GM21381 (cell line): ENCODE results near the gene MAN1B1.

Source experiments
- ATAC-seq: cut with Tn5 transposase; IDR thresholded peaks from one replicate; pipeline ENCODE4 v1.9.1; 2021; ENCODE audit warnings: mild to moderate bottlenecking, moderate library complexity; ENCODE audit not compliant: unreplicated experiment

Gene MAN1B1

GRCh38 chr9:137068539-137069507 is 18.0 kb upstream of the MAN1B1 start:
- ATAC-seq = no peak

GRCh38 chr9:137069508-137070091 is 17.2 kb upstream of the MAN1B1 start:
- peak; percentile 6 for ATAC-seq

DNA sequence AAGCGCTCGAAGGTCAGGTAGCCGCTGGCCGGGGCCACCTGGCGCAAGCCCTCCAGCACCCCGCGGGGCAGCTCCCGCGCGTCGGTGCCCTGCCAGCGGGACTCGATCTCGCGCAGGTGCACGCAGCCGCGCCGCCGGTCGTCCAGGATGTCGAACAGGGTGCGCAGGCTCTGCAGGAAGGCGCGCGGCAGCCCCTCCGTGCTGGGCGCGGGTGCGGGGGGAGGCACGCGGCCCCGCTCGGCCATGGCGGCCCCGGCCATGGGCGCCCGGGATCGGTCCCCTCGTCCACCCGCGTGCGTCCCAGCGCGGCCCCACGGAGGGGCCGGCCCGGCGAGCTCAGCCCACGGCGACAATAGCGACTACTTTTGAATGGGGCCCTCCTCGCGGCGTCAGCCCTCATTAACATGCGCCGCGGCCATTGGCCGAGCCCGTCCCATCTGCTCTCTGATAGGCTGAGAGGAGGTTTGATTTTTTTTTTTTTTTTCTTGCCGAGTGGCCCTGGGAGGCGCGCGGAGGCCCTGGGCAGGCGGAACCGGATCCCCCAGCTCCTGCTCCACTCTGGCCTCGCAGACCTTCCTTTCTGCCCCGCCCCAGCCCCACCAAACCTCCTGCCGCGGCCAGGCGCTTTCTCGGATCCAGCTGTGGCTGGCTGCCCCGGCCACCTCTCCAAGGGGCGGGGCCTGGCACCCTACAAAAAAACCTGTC is 16.4 kb upstream of the MAN1B1 start, which contains the start of gene SAPCD2:
Gene SAPCD2, minus strand, starts transcription at position 357 of the 705 bp plus-strand sequence. Its CDS starts 97 bp downstream, at position 260.
- ATAC-seq = peak; percentile 75

GRCh38 chr9:137070906-137071275 is 15.9 kb upstream of the MAN1B1 start:
- ATAC-seq = peak; percentile 7

- ATAC-seq = no peak
Observed at GRCh38 chr9:137071282-137071681, 15.5 kb upstream of the MAN1B1 start.

- ATAC-seq = no peak
Observed at GRCh38 chr9:137073992-137074399, 12.8 kb upstream of the MAN1B1 start.

GRCh38 chr9:137074657-137075274 is 12.0 kb upstream of the MAN1B1 start:
- ATAC-seq = no peak

GRCh38 chr9:137075275-137075775 is 11.5 kb upstream of the MAN1B1 start:
- no peak for ATAC-seq

GRCh38 chr9:137076636-137077009 is 10.2 kb upstream of the MAN1B1 start:
- no peak for ATAC-seq

GRCh38 chr9:137077010-137077747 is 9.6 kb upstream of the MAN1B1 start, which contains the start of gene UAP1L1:
Gene UAP1L1, plus strand, starts transcription at chr9:137077517. Its CDS starts 16 bp downstream, at chr9:137077533.
- ATAC-seq = no peak

GRCh38 chr9:137077758-137078693 is 8.8 kb upstream of the MAN1B1 start:
- ATAC-seq = no peak

- ATAC-seq = no peak
Observed at GRCh38 chr9:137078701-137079400, 7.9 kb upstream of the MAN1B1 start.

DNA sequence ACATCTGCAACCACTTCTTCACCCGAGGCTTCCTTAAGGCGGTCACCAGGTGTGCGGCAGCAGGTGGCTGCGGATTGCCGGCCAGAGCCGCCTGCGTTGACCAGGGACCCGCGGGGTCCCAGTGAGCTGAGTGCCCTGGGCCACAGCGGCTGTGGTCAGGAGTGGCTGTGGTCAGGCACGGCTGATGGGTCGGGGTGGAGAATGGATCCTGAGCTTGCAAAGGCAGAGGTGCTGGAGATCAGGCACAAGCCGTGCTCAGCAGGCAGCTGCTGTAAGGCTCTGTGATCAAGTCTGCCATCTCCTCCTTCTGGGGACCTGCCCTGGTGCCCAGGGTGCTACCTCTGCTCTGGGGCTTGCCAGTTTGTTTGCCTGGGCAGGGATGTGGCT is 7.4 kb upstream of the MAN1B1 start:
- no peak for ATAC-seq

DNA sequence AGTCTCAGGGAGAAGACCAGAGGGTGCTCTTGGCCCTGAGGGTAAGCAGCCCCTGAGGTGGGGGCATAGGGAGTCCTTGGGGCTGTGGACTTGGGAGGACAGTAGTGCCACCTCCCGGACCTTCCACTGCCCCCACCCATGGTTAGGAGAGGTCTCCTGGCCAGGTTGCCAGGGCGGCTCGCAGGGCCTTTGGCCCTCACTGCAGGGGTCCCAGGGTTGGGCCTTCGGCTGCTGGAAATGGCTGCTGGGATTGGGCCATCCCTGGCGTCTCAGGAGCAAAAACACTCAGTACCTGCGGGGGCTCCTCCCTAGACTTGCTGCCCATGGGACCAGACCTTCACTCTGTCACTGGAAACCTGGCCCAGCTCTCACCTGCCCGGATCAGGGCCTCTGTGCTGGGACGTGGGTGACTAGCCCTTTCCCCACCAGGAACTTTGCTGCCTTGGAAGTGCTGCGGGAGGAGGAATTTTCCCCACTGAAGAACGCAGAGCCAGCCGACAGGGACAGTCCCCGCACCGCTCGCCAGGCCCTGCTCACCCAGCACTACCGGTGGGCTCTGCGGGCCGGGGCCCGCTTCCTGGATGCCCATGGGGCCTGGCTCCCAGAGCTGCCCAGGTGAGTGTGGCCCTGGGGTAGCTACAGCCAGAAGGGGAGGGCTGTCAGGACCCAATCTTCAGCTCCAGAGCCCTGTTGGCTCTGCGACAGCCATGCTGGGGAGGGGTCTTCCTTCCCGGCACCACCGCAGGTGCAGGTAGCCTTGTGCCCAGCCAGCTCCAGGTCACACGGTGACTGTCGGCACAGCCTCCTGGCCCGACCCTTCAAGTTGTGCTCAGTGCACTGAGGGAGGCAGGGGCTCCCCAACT is 6.3 kb upstream of the MAN1B1 start:
- no peak for ATAC-seq

GRCh38 chr9:137082222-137082924 is 4.4 kb upstream of the MAN1B1 start:
- ATAC-seq = no peak

DNA sequence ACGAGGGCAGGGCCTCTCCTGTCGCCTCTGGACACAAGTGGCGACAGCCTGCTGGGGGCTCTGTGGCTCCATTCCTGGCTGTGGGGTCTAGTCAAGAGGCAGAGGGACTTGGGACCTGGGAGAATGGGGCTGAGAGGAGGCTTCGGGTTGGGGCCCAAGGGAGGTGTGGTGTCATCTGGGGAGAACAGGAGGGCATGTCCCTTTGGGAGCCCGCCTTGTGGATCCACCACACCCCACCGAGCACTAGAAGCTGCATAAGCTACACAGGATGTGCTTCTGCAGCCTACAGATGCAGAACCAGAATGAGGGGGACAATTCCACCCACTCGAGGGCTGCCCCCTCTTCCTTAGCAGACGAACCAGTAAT is 3.9 kb upstream of the MAN1B1 start:
- ATAC-seq = no peak
